HG03139 (cell line): ENCODE results near the gene TBL1XR1.

ENCODE experiments used
- ATAC-seq: cut with Tn5 transposase; IDR thresholded peaks from one replicate; pipeline ENCODE4 v1.9.1; 2021; ENCODE audit not compliant: unreplicated experiment

TBL1XR1 gene

DNA sequence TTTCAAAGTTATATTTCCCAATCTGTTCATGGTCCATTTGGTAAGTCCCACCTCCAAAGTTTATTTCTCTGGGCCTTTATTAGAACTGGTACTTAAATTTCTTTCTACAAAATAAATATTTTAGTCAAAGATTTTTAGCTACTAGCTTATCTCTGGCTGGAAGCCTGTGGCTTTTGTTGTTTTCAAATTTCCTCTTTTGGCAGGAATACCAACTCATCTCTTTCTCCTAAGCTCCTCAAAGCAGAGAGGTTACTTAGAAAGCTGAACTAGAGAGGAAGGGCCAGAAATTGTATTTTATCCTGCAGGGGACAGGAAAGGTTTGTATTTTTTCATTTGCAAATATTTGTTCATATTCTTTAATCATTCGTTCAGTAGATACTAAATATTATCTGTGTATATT is 227.8 kb downstream of the TBL1XR1 start:
- ATAC-seq = no peak
